Aorta (tissue), 5 donors: ENCODE results near the gene PSMF1. TPM values are rescaled to one million over a fixed set of nuclear protein-coding genes. Genes with fewer than 3 reads are reported as not detected.

Source experiments
- ATAC-seq: fragments of 200-7000 bp; cut with Tn5 transposase; one replicate; pipeline ENCODE4 v1.9.1; 2022; ENCODE audit warnings: moderate library complexity; ENCODE audit not compliant: low FRiP score
- DNase-seq, 2 donors: peaks; one replicate each; pipeline ENCODE4 v3.0.0-alpha.2; 2020
- H3K27ac ChIP-seq, 2 donors: one replicate each; pipeline ENCODE4 v1.5.1; 2013; ENCODE audit warnings: low read length in 2 of 2, mild to moderate bottlenecking in 2 of 2, moderate library complexity in 2 of 2, control low read depth in 1 of 2, inconsistent platforms in 1 of 2, low read depth in 1 of 2
- H3K27me3 ChIP-seq, 2 donors: one replicate each; pipeline ENCODE4 v1.6.1; 2013; ENCODE audit warnings: control low read depth in 1 of 2, low read length in 1 of 2, mild to moderate bottlenecking in 1 of 2, moderate library complexity in 1 of 2; ENCODE audit not compliant: insufficient read depth in 2 of 2, control insufficient read depth in 1 of 2
- H3K36me3 ChIP-seq, 2 donors: one replicate each; pipeline ENCODE4 v1.6.1; 2013; ENCODE audit warnings: control low read depth in 1 of 2, low read length in 1 of 2, mild to moderate bottlenecking in 1 of 2; ENCODE audit not compliant: insufficient read depth in 2 of 2, control insufficient read depth in 1 of 2
- H3K4me1 ChIP-seq, 2 donors: one replicate each; pipeline ENCODE4 v1.6.1; 2013; ENCODE audit warnings: low read length in 2 of 2, control low read depth in 1 of 2, mild to moderate bottlenecking in 1 of 2, moderate library complexity in 1 of 2; ENCODE audit not compliant: insufficient read depth in 2 of 2, control insufficient read depth in 1 of 2
- H3K4me3 ChIP-seq, 2 donors: one replicate each; pipeline ENCODE4 v1.5.1; 2013; ENCODE audit warnings: low read length in 2 of 2, control low read depth in 1 of 2, mild to moderate bottlenecking in 1 of 2
- H3K9me3 ChIP-seq: one replicate; pipeline ENCODE4 v1.6.1; 2013; ENCODE audit warnings: mild to moderate bottlenecking, low read length; ENCODE audit not compliant: control insufficient read depth
- WGBS, 2 donors: extraction: QIAGEN DNeasy Blood & Tissue Kit; methylation state at CpG; one replicate each; pipeline ENCODE4 v1.1.7; 2013; 5-methylcytosine and 5-hydroxymethylcytosine counted together
- intact Hi-C, 2 donors: fragments of 100-400 bp; cut with DNase I; formaldehyde crosslinking; loops; one replicate each; pipeline versions ENCODE4 v1.14.2 to v1.15.0; 2022
- polyA plus RNA-seq, 2 donors: library from polyadenylated mRNA; stranded (reverse); fragments of 200-250 nt; gene quantifications; one replicate each; pipeline ENCODE4 v1.2.3, GENCODE V29; 2013
- total RNA-seq, 2 donors: library from RNA; stranded (reverse); fragmentation: NEBNext Ultra II Directional; extraction: Animal tissue kit (Norgen Biotek cat#: 25700); gene quantifications; one replicate each; pipeline ENCODE4 v1.2.1, GENCODE V29; 2021
- donor health status: healthy with polysubstance abuse.
- donor health status: Bipolar disorder and iron deficiency.
- donor health status: DM: no; HTN: no; CAD: no.
- donor health status: DM: no; HTN: no; CAD: no.
- donor health status: DM: yes; HTN: yes; CAD: no.

PSMF1 gene
- total and polyA plus RNA-seq, 4 donors, result 39.3 to 105 (median 83.8) TPM

GRCh38 chr20:1186367-1186991 is 68.1 kb downstream of the PSMF1 start:
- no peaks in the 10 kb centered on the region for H3K27me3 ChIP-seq
- 71 to 74% methylated on average over 13 of the region's 13 CpGs for WGBS, 2 donors
- no peak overlapping the region for H3K4me3 ChIP-seq
- no peaks in the 10 kb centered on the region for H3K36me3 ChIP-seq
- H3K27ac ChIP-seq, result no peak overlapping the region
- H3K4me1 ChIP-seq, result no peaks in the 10 kb centered on the region
- intact Hi-C loops, result no loop called here
- DNase-seq (no peak), ATAC-seq (peak; percentile 42)
- no peaks in the 10 kb centered on the region for H3K9me3 ChIP-seq

GRCh38 chr20:1187605-1188171 is 69.3 kb downstream of the PSMF1 start:
- ATAC-seq (no peak), DNase-seq (no peak)
- Histone ChIP-seq H3K36me3 (no peaks in the 10 kb centered on the region), H3K27ac (no peak overlapping the region), H3K4me1 (no peaks in the 10 kb centered on the region), H3K4me3 (no peak overlapping the region), H3K27me3 (no peaks in the 10 kb centered on the region), H3K9me3 (no peaks in the 10 kb centered on the region)
- intact Hi-C loops, result no loop called here
- 68 to 74% methylated on average over 4 of the region's 4 CpGs for WGBS, 2 donors

GRCh38 chr20:1188347-1188746 is 69.9 kb downstream of the PSMF1 start:
- no peak for DNase-seq
- Histone ChIP-seq H3K27me3 (no peaks in the 10 kb centered on the region), H3K4me3 (no peak overlapping the region), H3K36me3 (no peaks in the 10 kb centered on the region), H3K27ac (no peak overlapping the region), H3K9me3 (no peaks in the 10 kb centered on the region), H3K4me1 (no peaks in the 10 kb centered on the region)
- intact Hi-C loops, result no loop called here
- WGBS, 2 donors, result 97 to 100% methylated on average over 1 of the region's 1 CpG
- ATAC-seq, result no peak

- ATAC-seq (no peak), DNase-seq (no peak)
- Histone ChIP-seq H3K4me1 (no peaks in the 10 kb centered on the region), H3K9me3 (no peaks in the 10 kb centered on the region), H3K36me3 (no peaks in the 10 kb centered on the region), H3K27me3 (no peaks in the 10 kb centered on the region), H3K27ac (no peak overlapping the region), H3K4me3 (no peak overlapping the region)
- WGBS, 2 donors, result 72 to 76% methylated on average over 1 of the region's 1 CpG
- intact Hi-C loops, result no loop called here
Observed at GRCh38 chr20:1189827-1190226, 71.4 kb downstream of the PSMF1 start.

- intact Hi-C loops, result no loop called here
- Histone ChIP-seq H3K27ac (no peak overlapping the region), H3K36me3 (no peaks in the 10 kb centered on the region)
Observed at GRCh38 chr20:1190847-1191246, 72.4 kb downstream of the PSMF1 start.

GRCh38 chr20:1191299-1191698 is 72.9 kb downstream of the PSMF1 start:
- Histone ChIP-seq H3K4me3 (no peak overlapping the region), H3K9me3 (peaks cover 1% of the 10 kb centered on the region), H3K27me3 (peaks cover 0 to 2% of the 10 kb centered on the region in 2 donors), H3K27ac (no peak overlapping the region), H3K36me3 (no peaks in the 10 kb centered on the region), H3K4me1 (no peaks in the 10 kb centered on the region)
- DNase-seq, result no peak
- 81 to 84% methylated on average over 3 of the region's 3 CpGs for WGBS, 2 donors
- no peak for ATAC-seq
- intact Hi-C loops, result no loop called here

More at GRCh38 chr20:1190847-1191246, 72.4 kb downstream of the PSMF1 start:
- Histone ChIP-seq H3K9me3 (peaks cover 1% of the 10 kb centered on the region), H3K27me3 (no peaks in the 10 kb centered on the region), H3K4me3 (no peak overlapping the region), H3K4me1 (no peaks in the 10 kb centered on the region)
- no peak for ATAC-seq
- WGBS, 2 donors, result 83% methylated on average over 3 of the region's 3 CpGs
- DNase-seq, result no peak

GRCh38 chr20:1195226-1195625 is 76.8 kb downstream of the PSMF1 start:
- Histone ChIP-seq H3K27me3 (peaks cover 0 to 2% of the 10 kb centered on the region in 2 donors), H3K27ac (no peak overlapping the region), H3K4me1 (no peaks in the 10 kb centered on the region), H3K4me3 (no peak overlapping the region), H3K36me3 (no peaks in the 10 kb centered on the region), H3K9me3 (peaks cover 1% of the 10 kb centered on the region)
- intact Hi-C loops, result no loop called here
- DNase-seq, result no peak
- no peak for ATAC-seq
- WGBS, 2 donors, result 87 to 88% methylated on average over 1 of the region's 1 CpG

GRCh38 chr20:1196634-1197033 is 78.2 kb downstream of the PSMF1 start:
- intact Hi-C loops, result no loop called here
- H3K27me3 ChIP-seq, result peaks cover 0 to 2% of the 10 kb centered on the region in 2 donors
- no peaks in the 10 kb centered on the region for H3K36me3 ChIP-seq
- no peaks in the 10 kb centered on the region for H3K4me1 ChIP-seq
- peaks cover 1% of the 10 kb centered on the region for H3K9me3 ChIP-seq
- no peak overlapping the region for H3K27ac ChIP-seq
- no peak for DNase-seq
- WGBS, 2 donors, result 72 to 85% methylated on average over 2 of the region's 2 CpGs
- no peak overlapping the region for H3K4me3 ChIP-seq
- ATAC-seq, result no peak

GRCh38 chr20:1197801-1198200 is 79.4 kb downstream of the PSMF1 start:
- H3K36me3 ChIP-seq, result no peaks in the 10 kb centered on the region
- H3K27ac ChIP-seq, result no peak overlapping the region
- 78 to 79% methylated on average over 7 of the region's 7 CpGs for WGBS, 2 donors
- no peak overlapping the region for H3K4me3 ChIP-seq
- H3K4me1 ChIP-seq, result no peaks in the 10 kb centered on the region
- H3K27me3 ChIP-seq, result peaks cover 0 to 2% of the 10 kb centered on the region in 2 donors
- DNase-seq (no peak), ATAC-seq (no peak)
- peaks cover 1% of the 10 kb centered on the region for H3K9me3 ChIP-seq
- intact Hi-C loops, result no loop called here
